K562 (cell line): ENCODE measurements around the gene YBEY.

Experiments used
- AFF4 ChIP-seq: sonication (generic); formaldehyde crosslinking; IDR thresholded peaks from 2 replicates; pipeline ENCODE4 v1.8.0; 2023; ENCODE audit warnings: mild to moderate bottlenecking, missing genetic modification reagents
- NFXL1 ChIP-seq: fragments of 450-650 bp; formaldehyde crosslinking; IDR thresholded peaks from 2 replicates; pipeline ENCODE4 v1.4.0; 2021; ENCODE audit warnings: mild to moderate bottlenecking
- NR2F6 ChIP-seq: fragments of 450-650 bp; formaldehyde crosslinking; IDR thresholded peaks from 2 replicates; pipeline ENCODE4 v1.4.0; 2020; ENCODE audit warnings: mild to moderate bottlenecking
- POLR2AphosphoS5 ChIP-seq: IDR thresholded peaks from 2 replicates; pipeline ENCODE4 v1.6.1; 2011; ENCODE audit warnings: mild to moderate bottlenecking, low read depth, low read length, moderate library complexity; ENCODE audit not compliant: control insufficient read depth, insufficient read depth
- RAD51 ChIP-seq: fragments of 450-650 bp; IDR thresholded peaks from 2 replicates; pipeline ENCODE4 v1.7.1; 2016; ENCODE audit warnings: low read depth, mild to moderate bottlenecking, borderline replicate concordance
- RBM17 ChIP-seq: fragments of 200-400 bp; formaldehyde crosslinking; IDR thresholded peaks from 2 replicates; pipeline ENCODE4 v1.6.1; 2017; ENCODE audit warnings: low read depth, mild to moderate bottlenecking, low read length, borderline replicate concordance
- TAF1 ChIP-seq: IDR thresholded peaks from 2 replicates; pipeline ENCODE4 v1.6.1; 2011; ENCODE audit warnings: mild to moderate bottlenecking, low read length, moderate library complexity; ENCODE audit not compliant: insufficient read depth, control insufficient read depth, severe bottlenecking; ENCODE audit errors: extremely low read depth
- TOE1 ChIP-seq, 2 experiments: fragments of 450-650 bp in 1 of 2; sonication (generic) in 1 of 2; formaldehyde crosslinking in 1 of 2; IDR thresholded peaks; 2 replicates each; pipeline versions ENCODE4 v1.7.1 to v1.8.0; 2016 to 2022; ENCODE audit warnings: borderline replicate concordance in 2 of 2, mild to moderate bottlenecking in 2 of 2, antibody characterized with exemption in 1 of 2, inconsistent platforms in 1 of 2, low read depth in 1 of 2, missing genetic modification reagents in 1 of 2, moderate library complexity in 1 of 2
- U2AF2 ChIP-seq: fragments of 200-400 bp; formaldehyde crosslinking; optimal IDR thresholded peaks from 2 replicates; pipeline ENCODE3; 2017; ENCODE audit warnings: low read depth, mild to moderate bottlenecking, low read length
- ZNF263 ChIP-seq: sonication (generic); formaldehyde crosslinking; IDR thresholded peaks from 2 replicates; pipeline ENCODE4 v1.8.0; 2022; ENCODE audit warnings: mild to moderate bottlenecking, missing genetic modification reagents, borderline replicate concordance
- TF ChIP-seq, protein P1 (sequence below), 3 experiments: IDR thresholded peaks in 2 of 3; conservative IDR thresholded peaks in 1 of 3; 2 replicates each; pipeline ENCODE4 v1.5.1; 2011 to 2012; ENCODE audit warnings: low read length in 3 of 3, mild to moderate bottlenecking in 3 of 3, control low read depth in 2 of 3, improper control_type of control experiment in 1 of 3, inconsistent platforms in 1 of 3, low read depth in 1 of 3, mixed read lengths in 1 of 3, moderate library complexity in 1 of 3; ENCODE audit not compliant: insufficient read depth in 2 of 3
- TF ChIP-seq, protein P2 (sequence below): IDR thresholded peaks from 3 replicates; pipeline ENCODE4 v1.6.1; 2011; ENCODE audit warnings: borderline replicate concordance, mild to moderate bottlenecking; ENCODE audit not compliant: insufficient read length, insufficient read depth
- TF ChIP-seq, protein P3 (sequence below), 2 experiments: fragments of 450-650 bp; IDR thresholded peaks; 2 replicates each; pipeline ENCODE4 v1.6.1; 2016

DNA sequence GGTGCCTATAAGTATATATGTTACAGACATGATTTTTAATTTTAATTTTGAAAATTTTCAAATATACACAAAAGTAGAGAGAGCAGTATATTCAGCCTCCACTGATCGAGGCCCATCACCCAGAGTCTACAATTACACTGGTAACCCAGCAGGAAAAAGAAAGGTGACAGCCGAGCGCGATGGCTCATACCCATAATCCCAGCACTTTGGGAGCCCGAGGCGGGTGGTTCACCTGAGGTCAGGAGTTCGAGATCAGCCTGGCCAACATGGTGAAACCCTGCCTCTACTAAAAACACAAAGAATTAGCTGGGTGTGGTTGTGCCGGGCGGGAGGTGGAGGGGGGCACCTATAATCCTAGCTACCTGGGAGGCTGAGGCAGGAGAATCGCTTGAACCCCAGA lies 1.4 kb downstream of the YBEY start:
- TF ChIP-seq TOE1 (IDR thresholded peaks at IDR 0.05; ENCODE audit: borderline replicate concordance) (no peak), TOE1 (CRISPR knock-in tag; IDR thresholded peaks at IDR 0.05; ENCODE audit: borderline replicate concordance, low read depth) (no peak), RAD51 (no peak), TAF1 (no peak), POLR2AphosphoS5 (no peak), NR2F6 (CRISPR knock-in tag) (no peak), ZNF263 (CRISPR knock-in tag) (no peak), RBM17 (no peak), U2AF2 (no peak), AFF4 (CRISPR knock-in tag) (no peak), NFXL1 (CRISPR knock-in tag) (no peak)
- TF ChIP-seq, protein P1, sequence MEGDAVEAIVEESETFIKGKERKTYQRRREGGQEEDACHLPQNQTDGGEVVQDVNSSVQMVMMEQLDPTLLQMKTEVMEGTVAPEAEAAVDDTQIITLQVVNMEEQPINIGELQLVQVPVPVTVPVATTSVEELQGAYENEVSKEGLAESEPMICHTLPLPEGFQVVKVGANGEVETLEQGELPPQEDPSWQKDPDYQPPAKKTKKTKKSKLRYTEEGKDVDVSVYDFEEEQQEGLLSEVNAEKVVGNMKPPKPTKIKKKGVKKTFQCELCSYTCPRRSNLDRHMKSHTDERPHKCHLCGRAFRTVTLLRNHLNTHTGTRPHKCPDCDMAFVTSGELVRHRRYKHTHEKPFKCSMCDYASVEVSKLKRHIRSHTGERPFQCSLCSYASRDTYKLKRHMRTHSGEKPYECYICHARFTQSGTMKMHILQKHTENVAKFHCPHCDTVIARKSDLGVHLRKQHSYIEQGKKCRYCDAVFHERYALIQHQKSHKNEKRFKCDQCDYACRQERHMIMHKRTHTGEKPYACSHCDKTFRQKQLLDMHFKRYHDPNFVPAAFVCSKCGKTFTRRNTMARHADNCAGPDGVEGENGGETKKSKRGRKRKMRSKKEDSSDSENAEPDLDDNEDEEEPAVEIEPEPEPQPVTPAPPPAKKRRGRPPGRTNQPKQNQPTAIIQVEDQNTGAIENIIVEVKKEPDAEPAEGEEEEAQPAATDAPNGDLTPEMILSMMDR (IDR thresholded peaks at IDR 0.05 in 2 of 3, conservative IDR thresholded peaks at IDR 0.05 in 1 of 3; ENCODE audit: insufficient read depth in 2 of 3, low read depth in 1 of 3, low read length in 3 of 3): no peak
- TF ChIP-seq, protein P2, sequence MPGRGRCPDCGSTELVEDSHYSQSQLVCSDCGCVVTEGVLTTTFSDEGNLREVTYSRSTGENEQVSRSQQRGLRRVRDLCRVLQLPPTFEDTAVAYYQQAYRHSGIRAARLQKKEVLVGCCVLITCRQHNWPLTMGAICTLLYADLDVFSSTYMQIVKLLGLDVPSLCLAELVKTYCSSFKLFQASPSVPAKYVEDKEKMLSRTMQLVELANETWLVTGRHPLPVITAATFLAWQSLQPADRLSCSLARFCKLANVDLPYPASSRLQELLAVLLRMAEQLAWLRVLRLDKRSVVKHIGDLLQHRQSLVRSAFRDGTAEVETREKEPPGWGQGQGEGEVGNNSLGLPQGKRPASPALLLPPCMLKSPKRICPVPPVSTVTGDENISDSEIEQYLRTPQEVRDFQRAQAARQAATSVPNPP: no peak
- TF ChIP-seq, protein P3, sequence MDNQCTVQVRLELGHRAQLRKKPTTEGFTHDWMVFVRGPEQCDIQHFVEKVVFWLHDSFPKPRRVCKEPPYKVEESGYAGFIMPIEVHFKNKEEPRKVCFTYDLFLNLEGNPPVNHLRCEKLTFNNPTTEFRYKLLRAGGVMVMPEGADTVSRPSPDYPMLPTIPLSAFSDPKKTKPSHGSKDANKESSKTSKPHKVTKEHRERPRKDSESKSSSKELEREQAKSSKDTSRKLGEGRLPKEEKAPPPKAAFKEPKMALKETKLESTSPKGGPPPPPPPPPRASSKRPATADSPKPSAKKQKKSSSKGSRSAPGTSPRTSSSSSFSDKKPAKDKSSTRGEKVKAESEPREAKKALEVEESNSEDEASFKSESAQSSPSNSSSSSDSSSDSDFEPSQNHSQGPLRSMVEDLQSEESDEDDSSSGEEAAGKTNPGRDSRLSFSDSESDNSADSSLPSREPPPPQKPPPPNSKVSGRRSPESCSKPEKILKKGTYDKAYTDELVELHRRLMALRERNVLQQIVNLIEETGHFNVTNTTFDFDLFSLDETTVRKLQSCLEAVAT (IDR thresholded peaks at IDR 0.05): no peak
